ENCODE measurements around the gene PKHD1.

Gene PKHD1

DNA sequence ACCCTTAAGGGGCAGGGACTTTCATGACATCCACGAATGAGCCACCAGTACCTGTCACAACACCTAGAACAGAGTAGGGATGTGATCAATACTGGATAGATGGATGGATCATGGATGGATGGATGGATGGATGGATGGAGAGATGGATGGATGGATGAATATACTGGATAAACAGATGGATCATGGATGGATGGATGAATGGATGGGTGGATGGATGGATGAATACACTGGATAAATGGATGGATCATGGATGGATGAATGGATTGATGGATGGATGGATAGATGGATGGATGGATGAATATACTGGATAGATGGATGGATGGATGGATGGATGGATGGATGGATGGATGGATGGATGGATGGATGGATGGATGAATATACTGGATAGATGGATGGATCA, 73.0 kb downstream of the PKHD1 start:
- no peak overlapping the region for H3K27ac ChIP-seq (ENCODE audit: low read depth, low read length)
- H3K9ac ChIP-seq (ENCODE audit: low read length), result no peak overlapping the region
- H3K4me1 ChIP-seq (ENCODE audit: control insufficient read depth, insufficient read depth, low read length), result peaks cover 12% of the 10 kb centered on the region
- H3K9me3 ChIP-seq (ENCODE audit: control insufficient read depth, insufficient read depth, low read depth, low read length), result no peaks in the 10 kb centered on the region
- H3K36me3 ChIP-seq (ENCODE audit: control insufficient read depth, insufficient read depth, low read length), result no peaks in the 10 kb centered on the region
- H3K4me3 ChIP-seq (ENCODE audit: low read depth, low read length), result no peak overlapping the region
- H3K27me3 ChIP-seq (ENCODE audit: control insufficient read depth, insufficient read depth, low read length), result no peaks in the 10 kb centered on the region

DNA sequence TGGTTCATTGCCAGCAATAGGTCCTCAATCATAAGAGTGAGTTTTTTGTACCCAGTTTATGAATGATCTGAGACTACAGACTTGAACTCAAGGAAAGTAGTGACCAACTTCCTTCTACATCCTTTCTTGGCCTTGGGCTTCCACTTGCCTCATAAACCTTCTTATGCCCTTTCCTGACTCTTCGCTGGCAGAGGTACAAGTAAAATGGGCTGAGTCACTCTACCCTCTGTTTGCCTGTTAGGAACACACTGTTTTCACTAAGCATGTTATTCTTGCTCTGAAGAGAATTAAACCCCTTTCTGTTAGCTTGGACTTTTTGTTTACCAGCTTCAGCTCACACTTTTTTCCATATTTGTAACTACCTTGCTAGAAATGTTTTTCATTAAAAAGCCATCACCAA, 74.4 kb downstream of the PKHD1 start:
- Histone ChIP-seq H3K9ac (ENCODE audit: low read length) (no peak overlapping the region), H3K4me3 (ENCODE audit: low read depth, low read length) (no peak overlapping the region), H3K4me1 (ENCODE audit: control insufficient read depth, insufficient read depth, low read length) (peaks cover 12% of the 10 kb centered on the region), H3K9me3 (ENCODE audit: control insufficient read depth, insufficient read depth, low read depth, low read length) (no peaks in the 10 kb centered on the region), H3K36me3 (ENCODE audit: control insufficient read depth, insufficient read depth, low read length) (no peaks in the 10 kb centered on the region), H3K27me3 (ENCODE audit: control insufficient read depth, insufficient read depth, low read length) (no peaks in the 10 kb centered on the region), H3K27ac (ENCODE audit: low read depth, low read length) (no peak overlapping the region)

DNA sequence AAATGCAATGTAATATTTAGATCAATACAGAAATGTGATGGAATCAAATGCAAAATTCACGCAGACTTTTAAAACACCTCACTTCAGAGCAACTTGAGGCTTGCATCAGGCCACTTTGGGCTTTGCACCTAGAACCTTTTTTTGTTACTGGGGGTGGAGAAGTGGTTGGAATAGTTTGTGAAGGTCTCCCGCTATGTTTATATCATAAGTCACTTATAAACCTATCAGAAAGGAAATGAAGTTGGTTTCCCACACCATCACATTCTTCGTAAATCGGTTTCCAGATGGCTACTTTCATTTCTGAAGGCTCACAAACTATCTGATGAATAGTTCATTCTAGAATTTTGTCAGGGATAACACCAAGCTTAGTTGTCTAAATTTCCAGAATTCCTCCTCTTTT, 74.8 kb downstream of the PKHD1 start:
- H3K4me3 ChIP-seq (ENCODE audit: low read depth, low read length), result no peak overlapping the region
- H3K4me1 ChIP-seq (ENCODE audit: control insufficient read depth, insufficient read depth, low read length), result peaks cover 12% of the 10 kb centered on the region
- no peaks in the 10 kb centered on the region for H3K27me3 ChIP-seq (ENCODE audit: control insufficient read depth, insufficient read depth, low read length)
- no peak overlapping the region for H3K27ac ChIP-seq (ENCODE audit: low read depth, low read length)
- H3K9ac ChIP-seq (ENCODE audit: low read length), result no peak overlapping the region
- H3K36me3 ChIP-seq (ENCODE audit: control insufficient read depth, insufficient read depth, low read length), result no peaks in the 10 kb centered on the region
- no peaks in the 10 kb centered on the region for H3K9me3 ChIP-seq (ENCODE audit: control insufficient read depth, insufficient read depth, low read depth, low read length)

DNA sequence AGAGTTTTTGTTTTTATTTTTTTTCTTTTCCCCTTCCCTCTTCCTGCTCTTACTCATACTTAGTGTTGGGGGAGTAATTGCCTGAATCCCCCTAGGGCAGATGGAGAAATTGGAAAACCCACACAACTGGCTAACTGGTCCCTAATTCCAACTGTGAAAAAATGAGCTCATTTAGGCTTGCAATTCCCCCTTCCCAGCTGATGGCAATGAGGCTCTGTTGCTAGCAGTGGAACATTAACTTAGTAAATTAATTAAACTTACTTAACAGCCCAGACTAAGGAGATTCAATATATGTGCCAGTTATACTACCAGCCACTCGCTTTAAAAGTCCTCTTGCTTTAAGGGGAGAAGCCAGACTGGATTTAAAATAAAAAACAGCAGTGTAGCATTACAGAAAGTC, 76.6 kb downstream of the PKHD1 start:
- Histone ChIP-seq H3K9ac (ENCODE audit: low read length) (no peak overlapping the region), H3K4me1 (ENCODE audit: control insufficient read depth, insufficient read depth, low read length) (no peaks in the 10 kb centered on the region), H3K36me3 (ENCODE audit: control insufficient read depth, insufficient read depth, low read length) (no peaks in the 10 kb centered on the region), H3K27ac (ENCODE audit: low read depth, low read length) (no peak overlapping the region), H3K4me3 (ENCODE audit: low read depth, low read length) (no peak overlapping the region), H3K9me3 (ENCODE audit: control insufficient read depth, insufficient read depth, low read depth, low read length) (no peaks in the 10 kb centered on the region), H3K27me3 (ENCODE audit: control insufficient read depth, insufficient read depth, low read length) (no peaks in the 10 kb centered on the region)

DNA sequence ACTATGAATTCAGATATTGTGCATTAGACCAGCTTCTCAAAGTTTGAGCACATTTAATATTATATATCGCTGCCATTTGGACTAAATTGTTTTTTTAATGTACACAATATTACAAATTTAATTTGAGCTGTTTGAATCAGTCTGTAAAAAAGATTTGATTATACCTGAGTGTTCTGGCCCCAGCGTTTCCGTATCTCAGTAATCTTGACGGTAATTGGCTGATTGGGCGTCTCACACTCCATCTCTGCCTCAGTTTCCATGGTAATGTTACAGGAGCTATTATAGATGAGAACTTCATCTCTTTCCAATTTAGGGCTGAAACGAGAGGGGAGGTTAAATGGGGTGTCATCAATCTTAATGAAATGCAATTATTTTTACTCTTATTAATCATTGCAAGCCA, 77.3 kb downstream of the PKHD1 start:
- H3K4me3 ChIP-seq (ENCODE audit: low read depth, low read length), result no peak overlapping the region
- no peak overlapping the region for H3K27ac ChIP-seq (ENCODE audit: low read depth, low read length)
- no peaks in the 10 kb centered on the region for H3K4me1 ChIP-seq (ENCODE audit: control insufficient read depth, insufficient read depth, low read length)
- no peaks in the 10 kb centered on the region for H3K9me3 ChIP-seq (ENCODE audit: control insufficient read depth, insufficient read depth, low read depth, low read length)
- no peaks in the 10 kb centered on the region for H3K27me3 ChIP-seq (ENCODE audit: control insufficient read depth, insufficient read depth, low read length)
- no peaks in the 10 kb centered on the region for H3K36me3 ChIP-seq (ENCODE audit: control insufficient read depth, insufficient read depth, low read length)
- no peak overlapping the region for H3K9ac ChIP-seq (ENCODE audit: low read length)

DNA sequence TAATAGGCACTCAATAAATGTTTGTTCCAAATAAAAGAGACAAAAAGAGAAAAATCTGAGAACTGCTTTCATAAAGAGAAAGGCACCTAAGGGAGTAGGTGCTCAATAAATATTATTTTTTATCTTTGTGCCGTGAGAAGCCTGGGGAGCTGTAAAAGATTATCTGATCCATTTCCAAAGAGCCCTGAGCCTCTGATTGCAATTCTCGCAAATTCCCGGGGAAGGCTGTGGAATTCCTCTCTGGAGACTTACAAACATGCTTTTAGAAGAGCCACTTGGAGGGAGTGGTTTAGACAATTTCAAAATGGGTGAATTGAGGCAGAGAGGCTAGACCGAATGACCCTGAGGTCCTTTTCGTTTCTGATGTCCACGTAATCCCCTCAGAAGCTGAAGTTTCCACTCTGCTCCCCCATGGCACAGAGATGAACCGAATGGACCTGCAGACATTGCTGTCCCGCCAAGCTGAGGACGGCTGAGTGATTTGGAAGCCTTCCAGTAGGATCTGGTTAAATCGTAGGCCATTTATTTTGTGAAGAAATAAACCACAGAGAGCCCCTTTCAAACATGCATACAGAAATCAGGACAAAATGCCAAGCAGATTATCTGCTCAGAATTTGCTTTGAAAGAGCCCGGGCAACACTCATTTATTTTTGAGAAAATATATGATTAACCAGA, 77.8 kb downstream of the PKHD1 start:
- no peaks in the 10 kb centered on the region for H3K36me3 ChIP-seq (ENCODE audit: control insufficient read depth, insufficient read depth, low read length)
- no peaks in the 10 kb centered on the region for H3K27me3 ChIP-seq (ENCODE audit: control insufficient read depth, insufficient read depth, low read length)
- no peak overlapping the region for H3K9ac ChIP-seq (ENCODE audit: low read length)
- H3K4me3 ChIP-seq (ENCODE audit: low read depth, low read length), result no peak overlapping the region
- H3K27ac ChIP-seq (ENCODE audit: low read depth, low read length), result no peak overlapping the region
- H3K9me3 ChIP-seq (ENCODE audit: control insufficient read depth, insufficient read depth, low read depth, low read length), result no peaks in the 10 kb centered on the region
- H3K4me1 ChIP-seq (ENCODE audit: control insufficient read depth, insufficient read depth, low read length), result no peaks in the 10 kb centered on the region

DNA sequence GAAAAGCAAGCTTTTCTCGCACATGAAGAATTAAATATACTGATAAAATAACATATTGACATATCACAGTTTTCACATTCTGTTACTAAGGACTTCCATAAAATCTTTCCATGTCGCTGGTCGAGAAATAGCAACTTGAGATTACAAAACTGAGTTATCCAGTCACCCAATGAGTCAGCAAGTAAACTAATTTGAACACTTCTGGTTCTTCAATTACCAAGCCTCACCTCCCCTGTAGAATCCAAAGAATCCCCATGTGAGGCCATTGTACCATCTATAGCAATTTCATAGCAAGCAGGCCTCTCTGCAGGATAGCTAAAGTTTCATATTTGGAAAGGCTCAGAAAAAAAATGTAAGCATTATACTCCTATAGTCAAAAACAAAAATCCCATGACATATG, 87.3 kb downstream of the PKHD1 start:
- Histone ChIP-seq H3K4me1 (ENCODE audit: control insufficient read depth, insufficient read depth, low read length) (no peaks in the 10 kb centered on the region; the same call in 1 of the 2 replicates), H3K4me3 (ENCODE audit: low read depth, low read length) (no peak overlapping the region), H3K27ac (ENCODE audit: low read depth, low read length) (no peak overlapping the region), H3K9me3 (ENCODE audit: control insufficient read depth, insufficient read depth, low read depth, low read length) (no peaks in the 10 kb centered on the region), H3K36me3 (ENCODE audit: control insufficient read depth, insufficient read depth, low read length) (no peaks in the 10 kb centered on the region), H3K9ac (ENCODE audit: low read length) (no peak overlapping the region), H3K27me3 (ENCODE audit: control insufficient read depth, insufficient read depth, low read length) (no peaks in the 10 kb centered on the region)

DNA sequence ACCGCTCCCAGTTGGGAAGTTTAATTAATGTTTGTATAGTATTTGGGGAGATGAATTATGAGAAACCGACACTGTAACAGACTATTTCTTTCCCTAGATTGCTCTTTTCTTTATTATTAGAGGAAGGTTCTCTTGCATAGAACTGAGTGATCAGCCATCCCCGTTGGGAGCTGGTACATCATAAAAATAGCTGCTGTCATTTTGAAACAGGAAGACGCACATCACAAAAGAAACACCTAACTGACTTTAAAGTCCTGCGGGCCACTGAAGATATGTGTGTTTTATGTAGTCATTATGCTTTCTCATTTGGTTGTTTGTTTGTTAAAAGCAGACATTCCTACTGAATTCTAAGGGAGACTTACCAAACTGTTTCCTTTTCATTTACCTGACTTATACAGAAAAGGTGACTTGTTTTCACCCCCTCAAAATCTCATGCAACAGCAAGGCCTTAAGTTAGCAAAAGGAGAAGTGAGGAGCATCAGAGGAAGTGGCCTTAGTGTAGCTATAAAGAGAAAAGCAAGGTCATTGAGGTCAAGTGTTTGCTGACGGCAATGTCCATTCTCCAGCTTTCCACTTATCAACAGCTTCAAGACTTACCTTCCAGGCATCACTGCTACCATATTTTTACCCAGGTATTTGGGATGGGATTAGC, 91.0 kb downstream of the PKHD1 start:
- H3K4me3 ChIP-seq (ENCODE audit: low read depth, low read length), result no peak overlapping the region
- no peak overlapping the region for H3K9ac ChIP-seq (ENCODE audit: low read length)
- no peaks in the 10 kb centered on the region for H3K9me3 ChIP-seq (ENCODE audit: control insufficient read depth, insufficient read depth, low read depth, low read length)
- H3K4me1 ChIP-seq (ENCODE audit: control insufficient read depth, insufficient read depth, low read length), result no peaks in the 10 kb centered on the region; the same call in 1 of the 2 replicates
- H3K36me3 ChIP-seq (ENCODE audit: control insufficient read depth, insufficient read depth, low read length), result no peaks in the 10 kb centered on the region
- H3K27me3 ChIP-seq (ENCODE audit: control insufficient read depth, insufficient read depth, low read length), result no peaks in the 10 kb centered on the region
- no peak overlapping the region for H3K27ac ChIP-seq (ENCODE audit: low read depth, low read length)

DNA sequence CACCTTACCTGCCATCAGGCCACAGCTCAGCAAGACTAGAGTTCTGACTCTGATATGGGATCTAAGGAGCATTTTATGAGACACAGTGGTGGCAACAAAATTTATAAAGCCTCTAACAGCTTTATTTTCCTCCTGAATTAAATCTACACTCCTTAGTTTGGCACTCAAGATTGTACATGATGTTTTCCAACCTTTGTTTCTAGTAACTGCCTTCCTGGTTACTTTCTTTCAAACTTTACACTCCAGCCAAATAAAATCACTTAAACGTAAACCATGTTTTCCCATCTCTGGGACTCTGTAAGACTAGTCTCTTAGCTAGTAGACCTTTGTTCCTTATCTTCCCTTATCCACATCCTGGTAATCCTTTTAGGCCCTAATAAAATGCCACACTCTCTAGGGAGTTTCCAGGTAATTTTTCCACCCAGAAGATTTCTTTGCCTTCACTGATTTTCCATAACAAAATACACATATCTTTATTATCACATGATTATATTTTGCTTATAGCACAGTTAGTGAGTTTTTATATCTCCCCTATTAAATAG, 92.1 kb downstream of the PKHD1 start:
- Histone ChIP-seq H3K9ac (ENCODE audit: low read length) (no peak overlapping the region), H3K9me3 (ENCODE audit: control insufficient read depth, insufficient read depth, low read depth, low read length) (no peaks in the 10 kb centered on the region), H3K4me1 (ENCODE audit: control insufficient read depth, insufficient read depth, low read length) (no peaks in the 10 kb centered on the region; the same call in 1 of the 2 replicates), H3K4me3 (ENCODE audit: low read depth, low read length) (no peak overlapping the region), H3K36me3 (ENCODE audit: control insufficient read depth, insufficient read depth, low read length) (no peaks in the 10 kb centered on the region), H3K27me3 (ENCODE audit: control insufficient read depth, insufficient read depth, low read length) (no peaks in the 10 kb centered on the region), H3K27ac (ENCODE audit: low read depth, low read length) (no peak overlapping the region)

DNA sequence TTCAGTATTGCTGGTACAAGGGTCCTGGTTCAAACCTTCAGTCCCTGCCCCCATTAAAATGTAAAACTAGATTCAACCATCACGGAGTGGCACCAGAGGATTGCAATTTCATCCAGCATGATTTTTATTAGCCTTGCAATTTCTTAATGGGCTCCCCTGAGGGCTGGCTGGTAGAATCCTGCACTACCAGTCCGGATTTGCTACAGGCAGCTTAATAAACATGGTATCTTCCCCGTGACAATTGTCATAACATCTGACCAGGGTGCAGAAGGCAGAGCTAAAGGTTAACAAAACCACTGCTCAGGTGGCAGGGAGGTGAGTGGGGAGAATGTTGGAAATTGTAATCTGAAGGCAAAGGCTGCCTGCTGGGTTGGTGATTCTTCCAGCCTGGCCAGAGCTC, 94.5 kb downstream of the PKHD1 start:
- H3K27me3 ChIP-seq (ENCODE audit: control insufficient read depth, insufficient read depth, low read length), result no peaks in the 10 kb centered on the region
- H3K4me1 ChIP-seq (ENCODE audit: control insufficient read depth, insufficient read depth, low read length), result no peaks in the 10 kb centered on the region; the same call in 1 of the 2 replicates
- no peaks in the 10 kb centered on the region for H3K9me3 ChIP-seq (ENCODE audit: control insufficient read depth, insufficient read depth, low read depth, low read length)
- H3K36me3 ChIP-seq (ENCODE audit: control insufficient read depth, insufficient read depth, low read length), result no peaks in the 10 kb centered on the region
- no peak overlapping the region for H3K4me3 ChIP-seq (ENCODE audit: low read depth, low read length)
- no peak overlapping the region for H3K9ac ChIP-seq (ENCODE audit: low read length)
- H3K27ac ChIP-seq (ENCODE audit: low read depth, low read length), result no peak overlapping the region

DNA sequence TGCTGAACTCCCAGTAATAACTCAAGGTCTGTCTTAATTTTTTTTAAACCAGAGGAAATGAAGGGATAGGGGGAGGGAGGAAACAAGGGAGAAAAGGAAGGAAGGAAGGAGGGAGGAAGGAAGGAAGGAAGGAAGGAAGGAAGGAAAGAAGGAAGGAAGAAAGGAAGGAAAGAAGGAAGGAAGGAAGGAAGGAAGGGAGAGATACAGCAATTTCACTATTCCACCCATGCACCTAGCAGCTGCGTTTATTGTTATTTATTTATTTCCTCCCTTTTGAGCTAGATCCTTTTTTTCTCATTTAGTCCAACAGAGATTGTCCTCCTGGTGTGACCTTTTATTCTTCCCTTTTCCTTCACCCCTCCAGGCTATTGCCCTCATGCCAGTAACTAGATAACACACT, 97.6 kb downstream of the PKHD1 start:
- Histone ChIP-seq H3K9me3 (ENCODE audit: control insufficient read depth, insufficient read depth, low read depth, low read length) (no peaks in the 10 kb centered on the region), H3K4me3 (ENCODE audit: low read depth, low read length) (no peak overlapping the region), H3K27ac (ENCODE audit: low read depth, low read length) (no peak overlapping the region)

More for the DNA sequence above, 97.6 kb downstream of the PKHD1 start:
- no peak overlapping the region for H3K9ac ChIP-seq (ENCODE audit: low read length)
- H3K4me1 ChIP-seq (ENCODE audit: control insufficient read depth, insufficient read depth, low read length), result no peaks in the 10 kb centered on the region; the same call in 1 of the 2 replicates
- no peaks in the 10 kb centered on the region for H3K27me3 ChIP-seq (ENCODE audit: control insufficient read depth, insufficient read depth, low read length)
- no peaks in the 10 kb centered on the region for H3K36me3 ChIP-seq (ENCODE audit: control insufficient read depth, insufficient read depth, low read length)

Data from HUES6 (cell line).